Measurements from ENCODE around the gene ARID1B. TPM values are rescaled to one million over a fixed set of nuclear protein-coding genes. Genes with fewer than 3 reads are reported as not detected.

The ARID1B gene
- total and polyA plus RNA-seq, 2 of the 4 experiments (the other 2 are of a cell fraction), result 14.5 to 20.1 TPM

GRCh38 chr6:156928126-156928525, 150.9 kb downstream of the ARID1B start:
- Histone ChIP-seq H2AK9ac (replicated peaks; ENCODE audit: low read depth, low read length, poor library complexity) (no peak overlapping the region), H2AK5ac (ENCODE audit: low read depth, low read length) (no peak overlapping the region), H3K14ac (replicated peaks; ENCODE audit: low read depth, low read length) (no peak overlapping the region), H3K23ac (ENCODE audit: low read depth, low read length) (no peak overlapping the region), H3K4me1 (ENCODE audit: control insufficient read depth, insufficient read depth, low read length) (peaks cover 3% of the 10 kb centered on the region), H3K27me3 (ENCODE audit: control insufficient read depth, insufficient read depth, low read length) (no peaks in the 10 kb centered on the region), H4K91ac (ENCODE audit: insufficient read depth, low read depth, low read length) (no peak overlapping the region), H3K9me3 (ENCODE audit: control insufficient read depth, insufficient read depth, low read length) (no peaks in the 10 kb centered on the region), H3K4me3 (ENCODE audit: insufficient read depth, low read depth, low read length) (no peak overlapping the region), H3K27ac (ENCODE audit: insufficient read depth, low read length) (no peak overlapping the region), H3K9me1 (ENCODE audit: insufficient read depth, low read length) (peaks cover 7% of the 10 kb centered on the region; the same call in 1 of the 2 replicates), H2BK20ac (ENCODE audit: low read depth, low read length) (no peak overlapping the region), H4K8ac (ENCODE audit: low read depth in 2 of 2, low read length in 2 of 2) (no peak overlapping the region), H3K36me3 (ENCODE audit: control insufficient read depth, insufficient read depth, low read length) (no peaks in the 10 kb centered on the region), H3K4me2 (ENCODE audit: low read depth, low read length) (no peak overlapping the region), H2BK5ac (ENCODE audit: low read depth, low read length, poor library complexity, severe bottlenecking) (no peak overlapping the region), H2BK15ac (ENCODE audit: low read depth, low read length) (no peak overlapping the region), H2AFZ (replicated peaks; ENCODE audit: low read length, poor library complexity) (no peak overlapping the region), H4K20me1 (ENCODE audit: insufficient read depth, low read length) (peaks cover 27% of the 10 kb centered on the region), H3K18ac (ENCODE audit: low read depth, low read length) (no peak overlapping the region), H2BK120ac (ENCODE audit: low read depth, low read length) (no peak overlapping the region), H3K4ac (ENCODE audit: low read depth, low read length) (no peak overlapping the region), H4K5ac (ENCODE audit: low read depth, low read length) (no peak overlapping the region), H3K56ac (ENCODE audit: extremely low read depth, insufficient read depth, low read length) (no peak overlapping the region), H3K79me1 (ENCODE audit: low read depth in 1 of 2, low read length in 2 of 2) (peaks cover 44 to 65% of the 10 kb centered on the region in 2 experiments), H3K9ac (ENCODE audit: low read depth, low read length) (no peak overlapping the region)
- TF ChIP-seq CTCF (conservative IDR thresholded peaks at IDR 0.05; ENCODE audit: low read depth, low read length) (no peak), CHD1 (IDR thresholded peaks at IDR 0.05; ENCODE audit: low read depth, low read length) (no peak), POLR2A (IDR thresholded peaks at IDR 0.05; ENCODE audit: low read depth, low read length) (no peak), SMC3 (IDR thresholded peaks at IDR 0.05; ENCODE audit: low read depth, low read length) (no peak), ELK1 (IDR thresholded peaks at IDR 0.05; ENCODE audit: borderline replicate concordance, low read depth, low read length) (no peak), MAZ (IDR thresholded peaks at IDR 0.05; ENCODE audit: borderline replicate concordance, low read depth, low read length) (no peak), RCOR1 (IDR thresholded peaks at IDR 0.05; ENCODE audit: insufficient replicate concordance, low read length) (no peak), RAD21 (IDR thresholded peaks at IDR 0.05; ENCODE audit: low read length) (no peak), MAFK (IDR thresholded peaks at IDR 0.05; ENCODE audit: low read depth, low read length) (no peak), NFE2L2 (IDR thresholded peaks at IDR 0.05; ENCODE audit: low read depth, low read length) (no peak), CEBPB (IDR thresholded peaks at IDR 0.05; ENCODE audit: low read depth, low read length) (no peak), MXI1 (IDR thresholded peaks at IDR 0.05; ENCODE audit: borderline replicate concordance, low read depth, low read length) (no peak)
- in situ Hi-C loops (cut with MboI; ENCODE audit: low sequenced_read_pairs) (no loop called here), dilution Hi-C loops (cut with HindIII; ENCODE audit: low sequenced_read_pairs, unreplicated experiment) (no loop called here), intact Hi-C loops (cut with micrococcal nuclease) (no loop called here)
- DNase-seq, result no peak
- CTCF ChIA-PET, result no interaction called here
- 88% methylated on average over 3 of the region's 8 CpGs; no CpG with 5 or more reads in 1 of the 2 experiments for WGBS, 2 experiments (ENCODE audit: extremely low coverage in 2 of 2, insufficient read length in 1 of 2)
- no TSS peak for BruUV-seq (replicated peaks)
- ATAC-seq (ENCODE audit: low read depth), result no peak
- POLR2A ChIA-PET (ENCODE audit: unreplicated experiment), result no interaction called here

Measured in IMR-90 (cell line).